Medulla oblongata (tissue), 1 donor: ENCODE measurements around the gene GALNT2.

ENCODE experiments used
- DNase-seq: peaks from one replicate; pipeline ENCODE4 v3.0.0-alpha.2; 2015; ENCODE audit errors: extremely low spot score

Gene GALNT2

DNA sequence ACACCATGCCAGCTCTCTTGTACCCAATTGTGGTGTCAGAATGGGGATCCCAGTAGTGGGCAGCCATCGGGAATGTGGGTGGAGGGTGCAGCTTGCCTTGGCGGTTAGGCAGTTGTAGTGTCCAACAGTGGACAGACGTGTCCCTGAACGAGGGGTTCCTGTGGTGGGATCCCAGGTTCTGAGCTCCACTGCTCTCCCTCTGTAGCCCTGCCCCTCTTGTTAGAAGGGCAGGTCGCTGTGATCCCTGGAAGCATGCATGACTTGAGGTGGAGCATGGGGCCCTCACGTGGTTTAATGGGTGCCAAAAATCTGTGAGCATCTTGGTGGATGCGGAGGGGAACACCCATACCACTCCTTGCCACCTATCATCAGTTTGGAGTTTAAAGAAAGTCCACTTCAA, 4.3 kb downstream of the GALNT2 start:
- no peak for DNase-seq

- DNase-seq: no peak
These were observed 5.3 kb downstream of the GALNT2 start for GRCh38 chr1:230072296-230072695.

GRCh38 chr1:230072866-230073265, 5.8 kb downstream of the GALNT2 start:
- no peak for DNase-seq

- DNase-seq: peak; percentile 70
These were observed 6.5 kb downstream of the GALNT2 start for GRCh38 chr1:230073371-230074035.

GRCh38 chr1:230074270-230074669, 7.2 kb downstream of the GALNT2 start:
- no peak for DNase-seq

DNA sequence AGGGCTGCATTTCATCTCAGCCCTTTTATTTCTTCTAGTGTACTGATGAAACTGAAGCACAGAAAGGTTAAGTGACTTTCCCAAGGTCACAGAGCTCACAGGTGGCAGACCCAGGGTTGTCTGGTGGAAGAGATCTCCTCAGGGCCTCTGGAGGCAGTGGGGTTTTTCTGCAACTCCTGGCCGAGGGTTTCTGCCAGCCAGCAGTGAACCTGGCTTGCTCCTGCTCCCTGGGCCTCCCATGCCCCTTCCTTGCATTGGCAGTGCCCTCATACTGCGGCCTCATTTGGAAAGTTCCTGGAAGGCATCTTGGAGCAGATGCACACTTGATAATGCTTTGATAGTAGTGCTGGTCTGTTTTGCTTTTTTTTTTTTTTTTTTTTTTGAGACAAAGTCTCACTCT, 7.7 kb downstream of the GALNT2 start:
- DNase-seq: no peak

DNA sequence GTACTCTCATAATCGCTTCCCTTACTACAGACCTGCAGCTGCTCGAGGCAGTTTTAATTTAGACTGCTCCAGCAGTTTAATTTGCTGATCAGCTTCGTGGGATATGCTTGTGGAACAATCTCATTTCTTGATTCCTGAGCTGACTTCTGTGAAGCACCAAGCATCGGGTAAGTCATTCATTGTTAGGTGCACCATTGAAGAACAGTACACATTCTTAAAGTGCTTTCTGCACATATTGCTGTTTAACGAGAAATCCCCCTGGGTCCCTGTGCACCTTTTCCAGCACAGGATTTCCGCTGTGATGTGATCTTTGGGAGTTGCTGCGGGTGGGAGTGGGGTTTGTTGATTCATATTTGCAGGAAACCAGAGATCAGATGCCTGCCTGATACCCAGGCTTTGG, 9.1 kb downstream of the GALNT2 start:
- DNase-seq: no peak

DNA sequence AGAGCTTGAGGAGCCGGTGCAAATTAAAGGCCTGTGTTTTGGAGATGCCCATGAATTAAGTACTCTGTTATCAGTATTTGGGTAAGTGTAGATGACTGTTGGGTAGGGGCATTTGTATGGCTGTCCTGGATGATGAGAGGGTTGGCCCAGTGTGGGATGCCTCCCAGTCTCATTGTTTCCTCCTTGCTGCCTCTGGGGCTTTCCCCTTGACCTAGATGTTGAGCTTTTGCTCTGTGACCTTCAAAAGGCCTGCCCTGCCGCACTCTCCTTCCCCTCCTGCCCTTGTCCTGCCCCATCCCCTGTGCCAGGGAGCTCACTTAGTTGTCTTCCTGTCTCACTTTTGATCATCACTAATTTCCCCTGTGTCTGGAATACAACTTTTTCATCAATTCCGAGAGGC, 10.0 kb downstream of the GALNT2 start:
- DNase-seq: no peak

DNA sequence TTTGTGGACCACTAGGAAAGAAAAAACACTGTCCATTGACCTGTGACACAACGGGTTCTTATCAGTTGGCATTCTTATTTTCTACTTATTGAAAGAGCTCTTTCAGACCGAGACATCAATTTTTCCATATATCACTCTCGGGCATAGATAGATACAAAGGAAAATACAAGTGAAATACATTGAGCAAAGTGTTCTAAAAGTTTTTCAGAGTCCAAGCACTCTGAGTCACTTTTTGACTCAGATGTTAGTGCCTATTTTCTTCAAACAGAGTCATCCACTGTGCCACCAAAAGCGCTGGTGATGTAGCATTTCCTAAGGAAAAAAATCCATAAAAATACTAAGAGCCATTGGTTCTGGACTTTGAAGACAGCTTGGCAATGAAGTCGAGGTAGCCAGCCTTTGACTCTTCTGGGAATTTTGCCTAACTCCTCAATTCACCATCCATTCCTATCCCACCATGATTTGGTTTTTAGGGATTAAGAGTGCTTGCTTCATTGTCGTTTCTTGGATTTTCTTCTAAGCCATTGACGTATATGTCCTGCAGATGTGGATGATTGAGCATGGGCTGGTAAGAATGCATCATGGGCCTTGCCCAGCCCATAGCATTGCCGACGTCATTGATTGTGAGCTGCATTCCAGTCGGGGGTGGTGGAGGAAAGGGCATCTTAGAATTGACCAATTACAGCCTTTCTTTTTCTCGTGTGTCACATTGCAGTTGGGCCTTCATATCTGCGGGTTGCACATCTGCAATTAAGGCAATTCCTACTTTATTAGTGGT, 10.6 kb downstream of the GALNT2 start:
- DNase-seq: no peak

GRCh38 chr1:230079199-230080024, 12.4 kb downstream of the GALNT2 start:
- DNase-seq: no peak

- DNase-seq: no peak
These were observed 13.8 kb downstream of the GALNT2 start for GRCh38 chr1:230080822-230081221.

DNA sequence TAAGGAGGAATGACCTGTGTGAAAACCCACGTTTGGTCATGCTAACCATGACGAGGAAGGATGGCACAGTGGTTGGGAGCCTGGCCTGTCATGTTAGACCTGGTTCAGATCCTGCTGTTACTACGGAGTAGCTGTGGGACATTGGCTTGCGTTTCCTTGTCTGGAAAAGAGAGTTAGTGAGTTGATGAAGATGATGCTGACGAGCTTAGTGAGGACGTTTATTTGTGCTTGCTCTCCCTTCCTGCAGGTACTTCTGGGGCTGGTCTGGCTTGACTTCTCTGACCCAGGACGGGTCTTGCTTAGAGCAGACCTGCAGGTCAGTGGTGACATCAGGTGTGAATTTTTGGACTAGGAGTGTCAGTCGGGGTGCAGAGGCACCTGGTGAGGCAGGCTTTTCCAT, 14.7 kb downstream of the GALNT2 start:
- no peak for DNase-seq

DNA sequence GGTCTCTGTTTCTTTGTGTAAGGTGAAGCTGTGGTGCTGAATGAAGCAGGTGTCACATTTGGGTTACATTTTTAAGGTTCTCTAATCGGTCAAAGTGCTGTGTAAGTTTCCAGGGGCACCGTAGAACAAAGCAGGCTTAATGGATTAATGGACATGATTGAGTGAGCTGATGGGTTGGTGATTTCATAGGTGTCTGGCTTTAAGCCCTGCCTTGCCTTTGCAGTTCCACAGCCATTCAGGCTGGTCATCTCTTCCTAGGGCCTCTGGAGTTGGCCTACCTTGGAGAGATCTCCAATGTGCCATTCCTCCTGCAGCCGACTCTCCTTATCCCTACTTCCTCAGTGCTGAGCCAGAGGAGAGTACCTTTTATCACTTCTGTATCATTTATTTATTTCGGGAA, 15.2 kb downstream of the GALNT2 start:
- no peak for DNase-seq

DNA sequence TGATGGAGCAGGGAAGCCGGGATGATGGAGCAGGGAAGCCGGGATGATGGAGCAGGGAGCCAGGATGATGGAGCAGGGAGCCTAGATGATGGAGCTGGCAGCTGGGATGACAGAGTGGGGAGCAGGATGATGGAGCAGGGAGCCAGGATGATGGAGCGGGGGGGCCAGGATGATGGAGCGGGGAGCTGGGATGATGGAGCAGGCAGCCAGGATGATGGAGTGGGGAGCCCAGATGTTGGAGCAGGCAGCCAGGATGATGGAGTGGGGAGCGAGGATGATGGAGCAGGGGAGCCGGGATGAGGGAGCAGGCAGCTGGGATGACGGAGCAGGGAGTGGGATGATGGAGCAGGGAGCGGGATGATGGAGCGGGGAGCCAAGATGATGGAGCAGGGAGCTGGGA, 16.0 kb downstream of the GALNT2 start:
- DNase-seq: no peak

DNA sequence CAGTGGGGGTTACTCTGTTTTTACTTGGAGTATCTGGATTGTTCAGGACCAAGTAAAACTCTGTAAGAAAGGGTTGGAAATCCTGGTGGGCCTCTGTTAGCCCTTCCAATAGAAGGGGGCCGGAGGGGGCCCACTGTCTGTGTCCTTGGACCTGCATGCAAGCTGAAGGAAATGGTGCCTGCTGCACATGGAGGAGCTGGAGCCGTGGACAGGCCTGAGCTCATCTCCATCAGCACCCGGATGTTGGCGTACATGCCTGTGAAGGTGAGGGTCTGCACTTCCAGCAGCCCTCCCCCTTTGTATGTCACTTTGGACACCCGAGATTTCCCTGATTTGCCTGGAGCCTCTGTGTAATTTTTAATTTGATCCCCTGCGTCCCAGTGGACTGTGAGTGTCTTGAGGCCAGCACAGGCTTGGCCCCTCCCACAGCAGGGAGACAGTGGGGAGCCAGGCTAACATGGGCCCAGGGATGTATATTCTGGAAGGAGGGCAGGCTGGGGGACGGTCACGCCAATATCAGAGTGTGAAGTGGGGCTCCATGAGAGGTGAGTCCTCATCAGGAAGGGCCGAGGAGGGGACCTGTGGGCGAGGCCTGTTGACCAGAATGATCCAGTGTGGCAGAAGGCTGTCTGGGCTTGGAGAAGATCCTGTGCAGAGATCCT, 16.8 kb downstream of the GALNT2 start:
- DNase-seq: no peak

DNA sequence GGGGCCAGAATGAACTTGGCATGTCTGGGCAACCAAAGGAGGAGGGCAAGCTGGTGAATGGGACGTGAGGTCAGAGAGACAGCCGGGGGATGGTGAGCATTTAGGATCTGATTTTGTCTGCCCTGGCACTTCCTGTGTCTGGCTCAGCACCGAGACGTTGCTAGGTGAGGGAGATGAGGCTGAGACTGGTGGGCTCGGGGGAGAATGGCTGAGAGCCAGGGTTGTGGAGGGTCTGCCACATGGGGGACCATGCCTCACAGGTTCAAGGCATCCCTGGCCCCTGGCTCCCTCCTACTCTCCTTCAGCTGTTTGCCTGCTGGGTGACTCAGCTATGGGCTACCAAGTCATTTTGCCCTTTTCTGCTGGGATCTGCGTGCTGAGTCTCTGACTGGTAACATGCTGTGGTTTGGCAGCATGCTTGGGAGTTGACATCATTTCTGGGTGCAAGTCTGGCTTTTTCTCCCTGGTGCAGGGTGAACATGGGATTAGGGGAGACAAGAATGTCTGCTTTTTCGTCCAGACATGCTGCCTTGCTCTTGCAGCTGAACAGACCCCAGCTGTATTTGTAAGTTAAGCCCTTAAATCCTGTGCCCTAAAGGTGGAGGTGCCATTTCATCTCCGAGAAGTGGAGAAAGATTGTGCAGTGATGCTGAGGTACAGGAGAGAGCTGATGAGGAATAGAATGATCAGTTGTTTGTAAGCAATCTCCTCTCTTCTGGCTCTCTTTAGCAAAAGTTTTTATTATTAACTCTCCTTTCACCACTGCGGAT, 17.6 kb downstream of the GALNT2 start:
- peak; percentile 60 for DNase-seq

DNA sequence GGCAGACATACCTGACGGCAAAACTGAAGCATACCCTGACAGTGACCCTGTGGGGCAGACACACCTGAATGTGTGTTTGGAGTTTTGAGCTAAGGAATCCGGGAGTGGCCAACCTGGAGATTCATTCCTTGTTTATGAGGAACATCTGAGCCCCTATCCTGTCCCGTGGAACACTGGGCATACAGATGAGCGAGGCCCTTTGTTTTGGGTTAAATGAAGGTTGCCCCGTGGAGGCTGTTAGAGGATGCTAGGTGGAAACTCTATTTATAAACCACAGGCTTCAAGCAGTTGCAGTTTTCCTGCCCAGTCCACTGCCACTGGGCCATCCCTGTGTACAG, 18.1 kb downstream of the GALNT2 start:
- DNase-seq: no peak

DNA sequence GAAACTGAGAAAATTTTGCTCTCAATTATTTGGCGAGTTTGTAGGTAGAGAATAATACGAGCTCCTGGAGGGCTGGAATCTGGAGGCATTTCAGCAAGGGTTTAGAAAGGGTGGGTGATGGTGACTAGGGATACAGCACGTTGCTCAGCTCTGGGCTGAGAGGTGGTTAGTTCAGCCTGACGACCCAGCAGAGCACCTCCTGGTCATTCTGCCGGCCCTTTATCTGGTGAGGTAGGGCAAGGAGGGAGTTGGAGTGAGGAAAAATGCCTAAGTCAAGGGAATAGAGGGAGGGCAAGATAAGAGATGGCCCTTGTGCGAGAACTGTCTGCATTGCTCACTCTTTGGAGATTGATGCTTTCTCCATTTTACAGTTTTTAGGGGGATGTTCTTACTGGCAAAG, 19.1 kb downstream of the GALNT2 start:
- DNase-seq: no peak

DNA sequence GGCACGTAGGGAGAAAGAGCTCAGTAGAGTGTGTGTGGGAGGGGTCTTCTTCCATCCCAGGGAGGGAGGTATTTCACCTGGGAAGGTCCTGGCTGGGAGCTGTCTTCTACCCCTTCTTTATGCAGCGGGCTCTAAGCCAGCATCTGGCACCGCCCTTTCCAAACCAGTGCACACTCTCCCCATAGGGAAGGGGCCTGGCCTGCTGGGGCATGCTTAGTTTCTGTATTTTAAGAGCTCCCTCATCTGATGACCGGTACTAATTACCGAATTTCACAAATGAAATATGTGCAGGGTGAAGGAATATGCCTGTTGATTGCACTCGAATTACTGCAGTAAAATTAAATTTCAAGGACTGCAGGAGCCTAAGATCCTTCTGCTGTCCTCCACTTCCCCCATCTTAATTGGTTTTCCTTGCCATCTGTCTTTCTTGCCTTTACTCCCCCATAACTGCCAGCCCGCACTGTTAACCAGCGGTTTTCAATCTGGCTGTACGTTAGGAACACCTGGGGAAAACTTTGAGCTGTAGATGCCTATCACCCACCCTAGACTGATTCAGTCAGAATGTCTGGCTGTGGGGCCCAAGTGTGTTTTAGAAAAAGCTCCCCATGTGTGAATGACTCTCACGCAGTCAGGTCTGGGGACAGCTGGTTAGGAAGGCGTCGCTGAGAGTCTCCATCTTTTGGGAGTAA, 20.1 kb downstream of the GALNT2 start:
- no peak for DNase-seq

DNA sequence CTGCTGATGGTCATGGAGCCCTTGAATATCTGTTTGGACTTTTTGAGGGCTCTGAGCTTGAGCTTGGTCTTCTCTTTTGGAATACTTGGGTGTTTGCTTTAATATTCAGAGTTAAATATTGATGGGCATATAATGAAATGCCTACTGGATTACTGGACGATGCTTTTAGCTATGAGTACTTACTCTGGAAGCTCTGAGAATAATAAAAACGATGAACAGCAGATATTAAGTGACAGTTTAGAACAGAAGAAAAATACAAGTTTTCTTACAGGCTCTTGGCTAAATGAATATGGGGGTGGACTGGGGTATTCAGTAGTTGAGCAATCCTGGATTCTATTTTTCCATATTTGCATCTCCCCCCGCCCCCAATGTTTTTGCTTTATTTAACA, 20.7 kb downstream of the GALNT2 start:
- no peak for DNase-seq

GRCh38 chr1:230090194-230090711, 23.2 kb downstream of the GALNT2 start:
- DNase-seq: no peak
